Mesothelial cell of epicardium (in vitro differentiated cells): Measurements from ENCODE around the gene LMO1. TPM values are rescaled to one million over a fixed set of nuclear protein-coding genes. Genes with fewer than 3 reads are reported as not detected.

Experiments used
- DNase-seq, 2 experiments: peaks; one replicate each; pipeline ENCODE4 v3.0.0; 2021; ENCODE audit warnings: low spot score in 2 of 2; ENCODE audit not compliant: unreplicated experiment in 2 of 2
- H3K27ac Mint-ChIP-seq: 2 replicates; pipeline ENCODE4 v1.8.0; 2021; ENCODE audit warnings: mixed read lengths
- H3K27me3 Mint-ChIP-seq: 2 replicates; pipeline ENCODE4 v1.8.0; 2021; ENCODE audit warnings: low read depth, mixed read lengths
- H3K36me3 Mint-ChIP-seq: 2 replicates; pipeline ENCODE4 v1.8.0; 2021; ENCODE audit warnings: mixed read lengths
- H3K4me1 Mint-ChIP-seq: 2 replicates; pipeline ENCODE4 v1.8.0; 2021; ENCODE audit warnings: mixed read lengths
- H3K4me3 Mint-ChIP-seq: 2 replicates; pipeline ENCODE4 v1.8.0; 2021; ENCODE audit warnings: mild to moderate bottlenecking, moderate library complexity, mixed read lengths
- H3K9me3 Mint-ChIP-seq: 2 replicates; pipeline ENCODE4 v1.8.0; 2021; ENCODE audit warnings: mixed read lengths
- CTCF ChIP-seq: fragments of 200-600 bp; sonication (generic); IDR thresholded peaks from one replicate; pipeline ENCODE4 v1.5.0; 2021; ENCODE audit warnings: antibody characterized with exemption; ENCODE audit not compliant: unreplicated experiment
- total RNA-seq: library from RNA; stranded (reverse); gene quantifications from 3 replicates; pipeline ENCODE4 v1.2.1, GENCODE V29; 2021

LMO1 gene
- total RNA-seq, 1 donor from 2014 or later = 4.1 TPM

GRCh38 chr11:8205566-8205965, 58.1 kb downstream of the LMO1 start:
- Mint-ChIP-seq H3K27me3 (peaks cover 12% of the 10 kb centered on the region), H3K4me3 (no peak overlapping the region), H3K9me3 (no peaks in the 10 kb centered on the region), H3K4me1 (no peaks in the 10 kb centered on the region), H3K36me3 (no peaks in the 10 kb centered on the region), H3K27ac (no peak overlapping the region)
- no peak for TF ChIP-seq CTCF
- DNase-seq = peak in 1 of 2 experiments; percentile 9

- no peaks in the 10 kb centered on the region for H3K36me3 Mint-ChIP-seq
- no peaks in the 10 kb centered on the region for H3K4me1 Mint-ChIP-seq
- peak in 1 of 2 experiments; percentile 13 for DNase-seq
- no peak for TF ChIP-seq CTCF
- H3K9me3 Mint-ChIP-seq = no peaks in the 10 kb centered on the region
- peaks cover 12% of the 10 kb centered on the region for H3K27me3 Mint-ChIP-seq
- no peak overlapping the region for H3K27ac Mint-ChIP-seq
- no peak overlapping the region for H3K4me3 Mint-ChIP-seq
Measured at GRCh38 chr11:8204596-8204995, 59.1 kb downstream of the LMO1 start.

- no peaks in the 10 kb centered on the region for H3K4me1 Mint-ChIP-seq
Measured at GRCh38 chr11:8204025-8204424, 59.7 kb downstream of the LMO1 start.

GRCh38 chr11:8203414-8203715, 60.3 kb downstream of the LMO1 start:
- Mint-ChIP-seq H3K4me3 (no peak overlapping the region), H3K9me3 (no peaks in the 10 kb centered on the region), H3K27ac (no peak overlapping the region), H3K27me3 (peaks cover 18% of the 10 kb centered on the region), H3K4me1 (no peaks in the 10 kb centered on the region), H3K36me3 (no peaks in the 10 kb centered on the region)
- TF ChIP-seq CTCF = no peak
- no peak for DNase-seq

More at GRCh38 chr11:8204025-8204424, 59.7 kb downstream of the LMO1 start:
- Mint-ChIP-seq H3K9me3 (no peaks in the 10 kb centered on the region), H3K27ac (no peak overlapping the region), H3K4me3 (no peak overlapping the region), H3K36me3 (no peaks in the 10 kb centered on the region), H3K27me3 (peaks cover 17% of the 10 kb centered on the region)
- TF ChIP-seq CTCF = no peak
- DNase-seq = peak in 1 of 2 experiments; percentile 28

- Mint-ChIP-seq H3K4me3 (no peak overlapping the region), H3K9me3 (no peaks in the 10 kb centered on the region)
- no peak for DNase-seq
Measured at GRCh38 chr11:8202516-8203413, 60.9 kb downstream of the LMO1 start.

More at GRCh38 chr11:8202516-8203413, 60.9 kb downstream of the LMO1 start:
- H3K36me3 Mint-ChIP-seq = no peaks in the 10 kb centered on the region
- no peaks in the 10 kb centered on the region for H3K4me1 Mint-ChIP-seq
- peaks cover 24% of the 10 kb centered on the region for H3K27me3 Mint-ChIP-seq
- no peak for TF ChIP-seq CTCF
- no peak overlapping the region for H3K27ac Mint-ChIP-seq
